ENCODE data around the gene HSPB9. TPM values are rescaled to one million over a fixed set of nuclear protein-coding genes. Genes with fewer than 3 reads are reported as not detected.

HSPB9 gene
- total and polyA plus RNA-seq, 9 of the 15 experiments (the other 6 are each of a cell fraction or from before 2014, with no cell fraction given): 0.04 to 0.16 (median 0.08) TPM; not detected in 3

- no peak for TF ChIP-seq JUND (IDR thresholded peaks at IDR 0.05; ENCODE audit: borderline replicate concordance, low read depth, low read length)
- TF ChIP-seq JUND (tag; IDR thresholded peaks at IDR 0.05; ENCODE audit: borderline replicate concordance, low read depth, low read length): peak; percentile 29; the same call in 1 of the 3 replicates
- TF ChIP-seq CBFA2T3 (IDR thresholded peaks at IDR 0.05): 0 out of 2 replicates have a peak, but pooled peaks have one; percentile 6
- TF ChIP-seq FOXK2 (conservative IDR thresholded peaks at IDR 0.05 in 1 of 2, IDR thresholded peaks at IDR 0.05 in 1 of 2; ENCODE audit: low read depth in 2 of 2): 0 out of 4 replicates have a peak, but pooled peaks of 1 of the 2 experiments have one; percentile 12
- peak; percentile 60 for TF ChIP-seq TFAP4 (CRISPR knock-in tag; IDR thresholded peaks at IDR 0.05; ENCODE audit: borderline replicate concordance)
- TF ChIP-seq CBX1 (IDR thresholded peaks at IDR 0.05; ENCODE audit: low read depth): no peak
- TF ChIP-seq ARID1B (IDR thresholded peaks at IDR 0.05): no peak
- TF ChIP-seq, protein P1, sequence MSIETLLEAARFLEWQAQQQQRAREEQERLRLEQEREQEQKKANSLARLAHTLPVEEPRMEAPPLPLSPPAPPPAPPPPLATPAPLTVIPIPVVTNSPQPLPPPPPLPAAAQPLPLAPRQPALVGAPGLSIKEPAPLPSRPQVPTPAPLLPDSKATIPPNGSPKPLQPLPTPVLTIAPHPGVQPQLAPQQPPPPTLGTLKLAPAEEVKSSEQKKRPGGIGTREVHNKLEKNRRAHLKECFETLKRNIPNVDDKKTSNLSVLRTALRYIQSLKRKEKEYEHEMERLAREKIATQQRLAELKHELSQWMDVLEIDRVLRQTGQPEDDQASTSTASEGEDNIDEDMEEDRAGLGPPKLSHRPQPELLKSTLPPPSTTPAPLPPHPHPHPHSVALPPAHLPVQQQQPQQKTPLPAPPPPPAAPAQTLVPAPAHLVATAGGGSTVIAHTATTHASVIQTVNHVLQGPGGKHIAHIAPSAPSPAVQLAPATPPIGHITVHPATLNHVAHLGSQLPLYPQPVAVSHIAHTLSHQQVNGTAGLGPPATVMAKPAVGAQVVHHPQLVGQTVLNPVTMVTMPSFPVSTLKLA (conservative IDR thresholded peaks at IDR 0.05): 0 out of 4 replicates have a peak, but pooled peaks of 1 of the 2 experiments have one; percentile 29
- TF ChIP-seq, protein P2, sequence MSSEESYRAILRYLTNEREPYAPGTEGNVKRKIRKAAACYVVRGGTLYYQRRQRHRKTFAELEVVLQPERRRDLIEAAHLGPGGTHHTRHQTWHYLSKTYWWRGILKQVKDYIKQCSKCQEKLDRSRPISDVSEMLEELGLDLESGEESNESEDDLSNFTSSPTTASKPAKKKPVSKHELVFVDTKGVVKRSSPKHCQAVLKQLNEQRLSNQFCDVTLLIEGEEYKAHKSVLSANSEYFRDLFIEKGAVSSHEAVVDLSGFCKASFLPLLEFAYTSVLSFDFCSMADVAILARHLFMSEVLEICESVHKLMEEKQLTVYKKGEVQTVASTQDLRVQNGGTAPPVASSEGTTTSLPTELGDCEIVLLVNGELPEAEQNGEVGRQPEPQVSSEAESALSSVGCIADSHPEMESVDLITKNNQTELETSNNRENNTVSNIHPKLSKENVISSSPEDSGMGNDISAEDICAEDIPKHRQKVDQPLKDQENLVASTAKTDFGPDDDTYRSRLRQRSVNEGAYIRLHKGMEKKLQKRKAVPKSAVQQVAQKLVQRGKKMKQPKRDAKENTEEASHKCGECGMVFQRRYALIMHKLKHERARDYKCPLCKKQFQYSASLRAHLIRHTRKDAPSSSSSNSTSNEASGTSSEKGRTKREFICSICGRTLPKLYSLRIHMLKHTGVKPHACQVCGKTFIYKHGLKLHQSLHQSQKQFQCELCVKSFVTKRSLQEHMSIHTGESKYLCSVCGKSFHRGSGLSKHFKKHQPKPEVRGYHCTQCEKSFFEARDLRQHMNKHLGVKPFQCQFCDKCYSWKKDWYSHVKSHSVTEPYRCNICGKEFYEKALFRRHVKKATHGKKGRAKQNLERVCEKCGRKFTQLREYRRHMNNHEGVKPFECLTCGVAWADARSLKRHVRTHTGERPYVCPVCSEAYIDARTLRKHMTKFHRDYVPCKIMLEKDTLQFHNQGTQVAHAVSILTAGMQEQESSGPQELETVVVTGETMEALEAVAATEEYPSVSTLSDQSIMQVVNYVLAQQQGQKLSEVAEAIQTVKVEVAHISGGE (CRISPR knock-in tag; IDR thresholded peaks at IDR 0.05): peak in 1 of 3 experiments; percentile 65; a peak in 2 of 6 replicates
- TF ChIP-seq ESRRA (IDR thresholded peaks at IDR 0.05; ENCODE audit: borderline replicate concordance, low read depth): peak; percentile 14; the same call in 1 of the 2 replicates
- no peak for TF ChIP-seq CAMTA2 (CRISPR knock-in tag; conservative IDR thresholded peaks at IDR 0.05)
- no peak for TF ChIP-seq ZBTB26 (CRISPR knock-in tag; IDR thresholded peaks at IDR 0.05)
- peak; percentile 74 for TF ChIP-seq GABPA (tag; conservative IDR thresholded peaks at IDR 0.05; ENCODE audit: low read depth)
- peak; percentile 61 for TF ChIP-seq ETV1 (tag; conservative IDR thresholded peaks at IDR 0.05; ENCODE audit: low read depth)
- TF ChIP-seq BHLHE40 (IDR thresholded peaks at IDR 0.05; ENCODE audit: low read length): peak; percentile 61
- no peak for TF ChIP-seq NR2C2 (CRISPR knock-in tag; IDR thresholded peaks at IDR 0.05)
- TF ChIP-seq NR2C2 (tag; IDR thresholded peaks at IDR 0.05): peak; percentile 58
These were observed 13.4 kb downstream of the HSPB9 start (continued) for GRCh38 chr17:42135664-42136653.
